Measurements from ENCODE around the gene CLDN16.

GRCh38 chr3:190375671-190376070 is 12.3 kb upstream of the CLDN16 start:
- no peak for TF ChIP-seq POLR2A (IDR thresholded peaks at IDR 0.05; ENCODE audit: low read depth, low read length)
- no peak for TF ChIP-seq TAF1 (IDR thresholded peaks at IDR 0.05; ENCODE audit: low read depth, low read length)
- no peak for TF ChIP-seq PAX5 (IDR thresholded peaks at IDR 0.05; ENCODE audit: insufficient read depth, low read length, severe bottlenecking)
- TF ChIP-seq POU2F2 (IDR thresholded peaks at IDR 0.05; ENCODE audit: low read depth, low read length): no peak
- no peak for TF ChIP-seq POLR2AphosphoS5 (IDR thresholded peaks at IDR 0.05; ENCODE audit: low read depth, low read length)

Measured in GM12891 (cell line).